Neural progenitor cell (in vitro differentiated cells): ENCODE results near the gene KDM6B. TPM values are rescaled to one million over a fixed set of nuclear protein-coding genes. Genes with fewer than 3 reads are reported as not detected.

Experiments
- DNase-seq: peaks from one replicate; pipeline ENCODE4 v3.0.0-alpha.2; 2016; ENCODE audit warnings: low spot score
- H2AFZ ChIP-seq: fragments of 200-600 bp; sonication (generic); replicated peaks from 2 replicates; pipeline ENCODE4 v1.6.1; 2016; ENCODE audit warnings: antibody characterized with exemption
- H3F3A ChIP-seq: fragments of 200-600 bp; sonication (generic); 2 replicates; pipeline ENCODE4 v1.6.1; 2016; ENCODE audit warnings: antibody characterized with exemption, low read depth
- H3K27ac ChIP-seq: fragments of 200-600 bp; sonication (generic); 2 replicates; pipeline ENCODE4 v1.5.1; 2016; ENCODE audit warnings: mild to moderate bottlenecking
- H3K27me3 ChIP-seq: fragments of 200-600 bp; sonication (generic); 2 replicates; pipeline ENCODE4 v1.6.1; 2016; ENCODE audit warnings: mild to moderate bottlenecking, moderate library complexity
- H3K36me3 ChIP-seq: fragments of 200-600 bp; sonication (generic); 2 replicates; pipeline ENCODE4 v1.5.1; 2016
- H3K4me1 ChIP-seq: fragments of 200-600 bp; sonication (generic); 2 replicates; pipeline ENCODE4 v1.6.1; 2016; ENCODE audit warnings: mixed run types
- H3K4me2 ChIP-seq: fragments of 200-600 bp; sonication (generic); 2 replicates; pipeline ENCODE4 v1.6.1; 2016
- H3K4me3 ChIP-seq: fragments of 200-600 bp; sonication (generic); 2 replicates; pipeline ENCODE4 v1.5.1; 2016
- H3K79me2 ChIP-seq: fragments of 200-600 bp; sonication (generic); 2 replicates; pipeline ENCODE4 v1.6.1; 2016; ENCODE audit warnings: low read depth
- H3K9ac ChIP-seq: fragments of 200-600 bp; sonication (generic); 2 replicates; pipeline ENCODE4 v1.6.1; 2016
- H3K9me3 ChIP-seq: fragments of 200-600 bp; sonication (generic); 2 replicates; pipeline ENCODE4 v1.5.1; 2016; ENCODE audit warnings: low read depth
- H4K20me1 ChIP-seq: fragments of 200-600 bp; sonication (generic); 2 replicates; pipeline ENCODE4 v1.6.1; 2016; ENCODE audit warnings: low read depth
- H3K27ac Mint-ChIP-seq: 3 replicates; pipeline ENCODE4 v1.8.0; 2021; ENCODE audit warnings: mixed read lengths
- H3K27me3 Mint-ChIP-seq: 2 replicates; pipeline ENCODE4 v1.8.0; 2022; ENCODE audit warnings: low read depth, mild to moderate bottlenecking, inconsistent platforms, moderate library complexity, mixed read lengths; ENCODE audit not compliant: insufficient read depth
- H3K36me3 Mint-ChIP-seq: 3 replicates; pipeline ENCODE4 v1.8.0; 2021; ENCODE audit warnings: mixed read lengths
- H3K4me1 Mint-ChIP-seq: 3 replicates; pipeline ENCODE4 v1.8.0; 2021; ENCODE audit warnings: mixed read lengths
- H3K4me3 Mint-ChIP-seq: 3 replicates; pipeline ENCODE4 v1.8.0; 2021; ENCODE audit warnings: mild to moderate bottlenecking, moderate library complexity, mixed read lengths
- H3K9me3 Mint-ChIP-seq: 3 replicates; pipeline ENCODE4 v1.8.0; 2020; ENCODE audit warnings: mixed read lengths
- CTCF ChIP-seq: fragments of 200-600 bp; sonication (generic); IDR thresholded peaks from 2 replicates; pipeline ENCODE4 v1.5.1; 2017; ENCODE audit warnings: antibody characterized with exemption, mild to moderate bottlenecking
- EZH2 ChIP-seq: fragments of 200-600 bp; sonication (generic); IDR thresholded peaks from 2 replicates; pipeline ENCODE4 v1.6.1; 2017; ENCODE audit warnings: antibody characterized with exemption, mild to moderate bottlenecking, moderate library complexity
- EZH2phosphoT487 ChIP-seq: fragments of 200-600 bp; sonication (generic); IDR thresholded peaks from 2 replicates; pipeline ENCODE4 v1.6.1; 2017; ENCODE audit warnings: antibody characterized with exemption
- total RNA-seq: library from RNA; depleted of rRNA; stranded (reverse); fragments of >200 nt; gene quantifications from 2 replicates; pipeline ENCODE4 v1.2.3, GENCODE V29; 2015; ENCODE audit warnings: low replicate concordance

Gene KDM6B
- total RNA-seq, 1 donor from 2014 or later: 12.3 TPM

- H3K4me1 Mint-ChIP-seq: peaks cover 6% of the 10 kb centered on the region
- no peak overlapping the region for H3K9ac ChIP-seq
- no peak overlapping the region for H3K4me3 ChIP-seq
Measured at GRCh38 chr17:7825206-7825990, 8.6 kb upstream of the KDM6B start.

GRCh38 chr17:7830616-7831015 is 3.4 kb upstream of the KDM6B start:
- Histone ChIP-seq H3K27me3 (peaks cover 71% of the 10 kb centered on the region), H3K4me2 (no peak overlapping the region), H4K20me1 (peaks cover 6% of the 10 kb centered on the region), H3K36me3 (no peaks in the 10 kb centered on the region), H3K79me2 (no peaks in the 10 kb centered on the region), H3K9me3 (no peaks in the 10 kb centered on the region), H3K4me3 (no peak overlapping the region), H3K27ac (no peak overlapping the region), H3F3A (peaks cover 12% of the 10 kb centered on the region), H2AFZ (no peak overlapping the region), H3K9ac (no peak overlapping the region), H3K4me1 (peaks cover 5% of the 10 kb centered on the region)
- DNase-seq: no peak
- Mint-ChIP-seq H3K4me3 (no peak overlapping the region), H3K36me3 (no peaks in the 10 kb centered on the region), H3K27me3 (peaks cover 7% of the 10 kb centered on the region), H3K4me1 (peaks cover 13% of the 10 kb centered on the region), H3K9me3 (no peaks in the 10 kb centered on the region), H3K27ac (no peak overlapping the region)
- no peak for TF ChIP-seq EZH2
- TF ChIP-seq CTCF: no peak
- no peak for TF ChIP-seq EZH2phosphoT487

More at GRCh38 chr17:7825206-7825990, 8.6 kb upstream of the KDM6B start:
- H3K27ac Mint-ChIP-seq: no peak overlapping the region
- no peak overlapping the region for H3K4me3 Mint-ChIP-seq
- H2AFZ ChIP-seq: no peak overlapping the region
- no peaks in the 10 kb centered on the region for H3K36me3 ChIP-seq
- H3K27ac ChIP-seq: no peak overlapping the region
- no peaks in the 10 kb centered on the region for H3K36me3 Mint-ChIP-seq
- TF ChIP-seq CTCF (peak; percentile 30), EZH2phosphoT487 (no peak), EZH2 (no peak)
- H3K4me2 ChIP-seq: no peak overlapping the region
- H3K4me1 ChIP-seq: no peaks in the 10 kb centered on the region
- H3K9me3 ChIP-seq: no peaks in the 10 kb centered on the region
- H3K27me3 Mint-ChIP-seq: peaks cover 4% of the 10 kb centered on the region
- H3K79me2 ChIP-seq: no peaks in the 10 kb centered on the region
- no peaks in the 10 kb centered on the region for H4K20me1 ChIP-seq
- no peaks in the 10 kb centered on the region for H3F3A ChIP-seq
- peaks cover 68% of the 10 kb centered on the region for H3K27me3 ChIP-seq
- no peaks in the 10 kb centered on the region for H3K9me3 Mint-ChIP-seq
- peak; percentile 21 for DNase-seq

DNA sequence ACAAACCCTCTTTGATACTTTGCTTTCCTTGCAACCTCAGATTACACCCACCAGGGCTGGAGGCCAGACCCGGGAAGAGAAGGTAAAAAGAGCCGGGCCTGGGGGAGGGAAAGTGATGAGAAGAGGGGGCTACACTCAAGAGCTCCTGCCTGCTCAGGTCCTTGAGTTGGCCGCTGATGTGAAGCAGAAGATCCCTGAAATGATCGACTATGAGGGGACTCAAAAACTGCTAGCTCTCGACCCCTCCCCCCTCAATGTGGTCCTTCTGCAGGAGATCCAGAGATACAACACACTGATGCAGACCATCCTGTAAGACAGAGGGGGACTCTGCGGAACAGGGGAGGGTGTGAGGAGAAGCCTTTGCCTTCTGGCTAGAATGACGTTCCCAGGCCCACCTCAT is 2.8 kb upstream of the KDM6B start:
- no peaks in the 10 kb centered on the region for H3K79me2 ChIP-seq
- no peak overlapping the region for H3K27ac ChIP-seq
- peaks cover 6% of the 10 kb centered on the region for H4K20me1 ChIP-seq
- Mint-ChIP-seq H3K27ac (no peak overlapping the region), H3K4me3 (no peak overlapping the region), H3K4me1 (peaks cover 12% of the 10 kb centered on the region), H3K36me3 (no peaks in the 10 kb centered on the region), H3K27me3 (peaks cover 7% of the 10 kb centered on the region), H3K9me3 (no peaks in the 10 kb centered on the region)
- peaks cover 65% of the 10 kb centered on the region for H3K27me3 ChIP-seq
- H3K4me2 ChIP-seq: no peak overlapping the region
- H2AFZ ChIP-seq: no peak overlapping the region
- H3K9ac ChIP-seq: no peak overlapping the region
- H3K36me3 ChIP-seq: no peaks in the 10 kb centered on the region
- H3K4me3 ChIP-seq: no peak overlapping the region
- DNase-seq: no peak
- peaks cover 18% of the 10 kb centered on the region for H3F3A ChIP-seq
- H3K4me1 ChIP-seq: peaks cover 5% of the 10 kb centered on the region
- no peaks in the 10 kb centered on the region for H3K9me3 ChIP-seq
- no peak for TF ChIP-seq EZH2
- TF ChIP-seq EZH2phosphoT487: no peak
- no peak for TF ChIP-seq CTCF
